ENCODE data around the gene FOXP3.

Gene FOXP3

GRCh38 chrX:49273181-49273727, 8.7 kb upstream of the FOXP3 start:
- DNase-seq (ENCODE audit: low read depth): no peak
- no peak overlapping the region for H3K4me3 ChIP-seq (ENCODE audit: low read depth, low read length)
- TF ChIP-seq, protein P1, sequence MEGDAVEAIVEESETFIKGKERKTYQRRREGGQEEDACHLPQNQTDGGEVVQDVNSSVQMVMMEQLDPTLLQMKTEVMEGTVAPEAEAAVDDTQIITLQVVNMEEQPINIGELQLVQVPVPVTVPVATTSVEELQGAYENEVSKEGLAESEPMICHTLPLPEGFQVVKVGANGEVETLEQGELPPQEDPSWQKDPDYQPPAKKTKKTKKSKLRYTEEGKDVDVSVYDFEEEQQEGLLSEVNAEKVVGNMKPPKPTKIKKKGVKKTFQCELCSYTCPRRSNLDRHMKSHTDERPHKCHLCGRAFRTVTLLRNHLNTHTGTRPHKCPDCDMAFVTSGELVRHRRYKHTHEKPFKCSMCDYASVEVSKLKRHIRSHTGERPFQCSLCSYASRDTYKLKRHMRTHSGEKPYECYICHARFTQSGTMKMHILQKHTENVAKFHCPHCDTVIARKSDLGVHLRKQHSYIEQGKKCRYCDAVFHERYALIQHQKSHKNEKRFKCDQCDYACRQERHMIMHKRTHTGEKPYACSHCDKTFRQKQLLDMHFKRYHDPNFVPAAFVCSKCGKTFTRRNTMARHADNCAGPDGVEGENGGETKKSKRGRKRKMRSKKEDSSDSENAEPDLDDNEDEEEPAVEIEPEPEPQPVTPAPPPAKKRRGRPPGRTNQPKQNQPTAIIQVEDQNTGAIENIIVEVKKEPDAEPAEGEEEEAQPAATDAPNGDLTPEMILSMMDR (IDR thresholded peaks at IDR 0.05; ENCODE audit: low read depth, low read length, missing control alignments): no peak

DNA sequence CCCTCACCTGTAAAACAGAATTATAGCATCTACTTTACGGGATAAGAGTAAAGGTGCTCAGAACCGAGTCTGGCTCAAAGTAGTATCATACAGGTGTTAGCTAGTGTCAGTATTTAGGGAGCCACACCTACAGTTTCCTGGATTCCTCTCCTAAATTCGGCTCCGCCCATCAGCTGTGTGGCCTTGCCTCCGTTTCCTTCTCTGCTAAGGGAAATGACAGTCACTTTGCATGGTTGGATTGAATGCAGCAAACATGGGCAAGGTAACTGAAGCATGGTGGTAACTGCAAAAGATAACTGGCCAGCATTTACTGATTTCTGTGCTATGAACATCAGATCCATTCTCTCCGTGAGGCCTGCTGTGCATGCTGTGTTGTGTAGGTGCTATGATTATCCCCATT, 7.9 kb upstream of the FOXP3 start:
- TF ChIP-seq, protein P1 (IDR thresholded peaks at IDR 0.05; ENCODE audit: low read depth, low read length, missing control alignments): no peak
- DNase-seq (ENCODE audit: low read depth): no peak
- H3K4me3 ChIP-seq (ENCODE audit: low read depth, low read length): no peak overlapping the region

GRCh38 chrX:49271341-49271740, 6.8 kb upstream of the FOXP3 start:
- TF ChIP-seq, protein P1 (IDR thresholded peaks at IDR 0.05; ENCODE audit: low read depth, low read length, missing control alignments): no peak
- DNase-seq (ENCODE audit: low read depth): no peak
- no peak overlapping the region; the same call in 1 of the 2 replicates for H3K4me3 ChIP-seq (ENCODE audit: low read depth, low read length)

GRCh38 chrX:49270249-49270921, 5.9 kb upstream of the FOXP3 start:
- peak overlapping the region; percentile 83 for H3K4me3 ChIP-seq (ENCODE audit: low read depth, low read length)
- TF ChIP-seq, protein P1 (IDR thresholded peaks at IDR 0.05; ENCODE audit: low read depth, low read length, missing control alignments): no peak

DNA sequence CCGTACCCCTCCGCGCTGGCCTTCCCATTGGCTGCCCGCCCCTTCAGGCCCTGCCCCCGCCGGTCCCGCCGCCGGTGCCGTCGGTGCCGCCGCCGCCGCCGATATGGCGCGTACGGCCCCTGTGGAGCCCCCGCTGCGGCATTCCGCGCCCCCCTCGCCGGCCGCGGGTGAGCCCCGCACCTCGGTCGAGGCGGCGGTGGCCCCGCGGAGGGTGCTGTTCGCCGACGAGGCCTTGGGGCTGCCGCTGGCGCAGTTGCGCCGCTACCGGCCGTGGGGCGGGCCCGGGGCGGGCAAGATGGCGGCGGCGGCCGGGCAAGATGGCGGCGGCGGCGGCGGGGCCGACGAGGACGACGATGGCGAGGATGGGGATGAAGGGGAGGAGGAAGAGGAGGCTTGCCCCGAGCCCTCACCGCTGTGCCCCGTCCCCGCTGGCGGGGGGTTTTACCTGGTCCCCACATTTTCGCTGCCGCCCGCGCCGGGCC, 5.3 kb upstream of the FOXP3 start, which contains the start of gene PPP1R3F:
Gene PPP1R3F (plus strand): TSS at position 27 of the 482 bp plus-strand sequence. CDS start 77 bp downstream, at position 104.
- peak within 1 kb of the TSS; percentile 83 for H3K4me3 ChIP-seq (ENCODE audit: low read depth, low read length)
- DNase-seq (ENCODE audit: low read depth): no peak
- TF ChIP-seq, protein P1 (IDR thresholded peaks at IDR 0.05; ENCODE audit: low read depth, low read length, missing control alignments): no peak

More at GRCh38 chrX:49270249-49270921, 5.9 kb upstream of the FOXP3 start:
- DNase-seq (ENCODE audit: low read depth): no peak

- peak; percentile 95 for DNase-seq (ENCODE audit: low read depth)
- TF ChIP-seq, protein P1 (IDR thresholded peaks at IDR 0.05; ENCODE audit: low read depth, low read length, missing control alignments): no peak
Observed at GRCh38 chrX:49269010-49269766, 4.7 kb upstream of the FOXP3 start.

More at GRCh38 chrX:49269010-49269766, 4.7 kb upstream of the FOXP3 start:
- H3K4me3 ChIP-seq (ENCODE audit: low read depth, low read length): peak overlapping the region; percentile 80
